ENCODE data around the gene R3HCC1L.

Gene R3HCC1L

GRCh38 chr10:98276311-98276710 is 141.9 kb downstream of the R3HCC1L start:
- DNase-seq (ENCODE audit: low read depth in 2 of 2) = no peak

- no peak for DNase-seq (ENCODE audit: low read depth in 2 of 2)
Observed at GRCh38 chr10:98285416-98285815, 151.0 kb downstream of the R3HCC1L start.

DNA sequence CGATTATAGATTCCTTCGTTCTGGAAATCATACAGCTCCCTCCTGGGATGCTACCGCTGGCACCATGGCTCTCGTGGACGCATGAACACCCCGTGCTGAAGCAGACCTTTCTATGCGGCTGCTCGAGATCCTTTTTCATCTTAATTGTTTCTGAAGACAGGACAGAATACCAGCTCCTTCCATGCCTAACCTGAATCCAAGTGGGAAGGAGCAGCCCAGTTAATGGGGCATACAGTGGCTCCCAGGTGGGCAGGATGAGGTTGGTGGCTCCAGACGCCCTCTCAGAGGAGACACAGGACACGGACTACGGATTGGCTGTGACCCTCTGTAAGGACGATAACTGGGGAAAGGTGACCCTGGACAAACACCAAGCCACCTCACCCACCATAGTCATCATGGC is 152.0 kb downstream of the R3HCC1L start:
- DNase-seq (ENCODE audit: low read depth in 2 of 2) = no peak

GRCh38 chr10:98287321-98287720 is 152.9 kb downstream of the R3HCC1L start:
- no peak for DNase-seq (ENCODE audit: low read depth in 2 of 2)

- no peak for DNase-seq (ENCODE audit: low read depth in 2 of 2)
Observed at GRCh38 chr10:98289802-98290209, 155.3 kb downstream of the R3HCC1L start.

GRCh38 chr10:98292971-98293370 is 158.5 kb downstream of the R3HCC1L start:
- no peak for DNase-seq (ENCODE audit: low read depth in 2 of 2)

GRCh38 chr10:98293550-98294269 is 159.3 kb downstream of the R3HCC1L start:
- no peak for DNase-seq (ENCODE audit: low read depth in 2 of 2)

DNA sequence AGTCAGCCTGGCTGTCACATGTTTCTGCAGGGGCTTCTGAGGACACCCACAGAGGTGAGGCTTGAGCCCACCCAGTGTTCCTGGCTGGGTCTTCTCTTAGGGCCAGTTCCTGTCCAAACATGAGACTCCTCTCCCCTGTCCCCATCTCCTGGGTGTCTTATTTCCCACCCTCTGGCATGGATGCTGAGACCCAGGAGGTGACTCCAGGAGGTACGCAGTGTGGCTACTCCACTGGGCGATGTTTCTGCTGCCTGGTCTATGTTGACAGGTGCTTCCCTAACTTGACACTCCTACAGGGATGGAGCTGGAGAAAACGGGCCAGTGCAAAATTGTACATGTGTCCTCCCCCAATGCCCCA is 159.8 kb downstream of the R3HCC1L start:
- no peak for DNase-seq (ENCODE audit: low read depth in 2 of 2)

Measured in stimulated activated CD8-positive, alpha-beta memory T cell treated with anti-CD3 and anti-CD28 coated beads, Interleukin-7, amount 100 ng/mL, for 4 hours (primary cell).